ENCODE results near the gene SOX30.

GRCh38 chr5:157613385-157614245 is 38.6 kb downstream of the SOX30 start:
- TF ChIP-seq EZH2 (IDR thresholded peaks at IDR 0.05; ENCODE audit: borderline replicate concordance) (no peak), CTCF (IDR thresholded peaks at IDR 0.05; ENCODE audit: poor library complexity) (no peak)

All from hepatocyte (in vitro differentiated cells).